K562 (cell line): ENCODE measurements around the gene EFHC1.

ENCODE experiments used
- CBX5 ChIP-seq: IDR thresholded peaks from 2 replicates; pipeline ENCODE4 v1.6.1; 2014; ENCODE audit warnings: low read depth, borderline replicate concordance
- CREB1 ChIP-seq, 2 experiments: sonication (generic) in 1 of 2; formaldehyde crosslinking in 1 of 2; IDR thresholded peaks; 2 replicates each; pipeline versions ENCODE4 v1.6.1 to v1.8.0; 2012 to 2022; ENCODE audit warnings: inconsistent platforms in 1 of 2, mild to moderate bottlenecking in 1 of 2, missing genetic modification reagents in 1 of 2, moderate library complexity in 1 of 2
- ELF1 ChIP-seq: fragments of 200-800 bp; sonication (Bioruptor generic); IDR thresholded peaks from 2 replicates; pipeline ENCODE4 v1.6.1; 2016; ENCODE audit warnings: missing genetic modification characterization, missing compliant biosample characterization
- ETV6 ChIP-seq, 3 experiments: fragments of 150-350 bp in 1 of 3; sonication (generic) in 1 of 3; formaldehyde crosslinking in 1 of 3; IDR thresholded peaks; 2 replicates each; pipeline versions ENCODE4 v1.6.1 to v1.8.0; 2014 to 2022; ENCODE audit warnings: borderline replicate concordance in 2 of 3, low read depth in 2 of 3, antibody characterized with exemption in 1 of 3, low read length in 1 of 3, mild to moderate bottlenecking in 1 of 3, missing genetic modification reagents in 1 of 3
- HNRNPUL1 ChIP-seq: fragments of 200-400 bp; formaldehyde crosslinking; IDR thresholded peaks from 2 replicates; pipeline ENCODE4 v1.6.1; 2017; ENCODE audit warnings: low read length
- NR3C1 ChIP-seq: sonication (generic); formaldehyde crosslinking; IDR thresholded peaks from 2 replicates; pipeline ENCODE4 v1.8.1; 2022; ENCODE audit warnings: missing genetic modification reagents
- POLR2A ChIP-seq: fragments of 450-650 bp; conservative IDR thresholded peaks from 2 replicates; pipeline ENCODE4 v1.6.1; 2016
- PURB ChIP-seq: sonication (generic); formaldehyde crosslinking; IDR thresholded peaks from 2 replicates; pipeline ENCODE4 v1.9.0; 2021; ENCODE audit warnings: low read depth, mild to moderate bottlenecking, missing genetic modification reagents
- ZNF311 ChIP-seq: fragments of 250-450 bp; sonication (Bioruptor Pico); IDR thresholded peaks from 2 replicates; pipeline ENCODE4 v1.4.0; 2020; ENCODE audit warnings: mild to moderate bottlenecking, moderate library complexity
- TF ChIP-seq, protein P1 (sequence below), 2 experiments: fragments of 450-650 bp in 1 of 2; sonication (generic) in 1 of 2; formaldehyde crosslinking in 1 of 2; IDR thresholded peaks; 2 replicates each; pipeline versions ENCODE4 v1.7.1 to v1.9.0; 2016 to 2022; ENCODE audit warnings: inconsistent platforms in 1 of 2, mild to moderate bottlenecking in 1 of 2, missing genetic modification reagents in 1 of 2
- TF ChIP-seq, protein P2 (sequence below): sonication (generic); formaldehyde crosslinking; IDR thresholded peaks from 2 replicates; pipeline ENCODE4 v1.8.0; 2022; ENCODE audit warnings: mild to moderate bottlenecking, missing genetic modification reagents
- TF ChIP-seq, protein P3 (sequence below): sonication (generic); formaldehyde crosslinking; IDR thresholded peaks from 2 replicates; pipeline ENCODE4 v1.8.1; 2023; ENCODE audit warnings: mild to moderate bottlenecking, missing genetic modification reagents

DNA sequence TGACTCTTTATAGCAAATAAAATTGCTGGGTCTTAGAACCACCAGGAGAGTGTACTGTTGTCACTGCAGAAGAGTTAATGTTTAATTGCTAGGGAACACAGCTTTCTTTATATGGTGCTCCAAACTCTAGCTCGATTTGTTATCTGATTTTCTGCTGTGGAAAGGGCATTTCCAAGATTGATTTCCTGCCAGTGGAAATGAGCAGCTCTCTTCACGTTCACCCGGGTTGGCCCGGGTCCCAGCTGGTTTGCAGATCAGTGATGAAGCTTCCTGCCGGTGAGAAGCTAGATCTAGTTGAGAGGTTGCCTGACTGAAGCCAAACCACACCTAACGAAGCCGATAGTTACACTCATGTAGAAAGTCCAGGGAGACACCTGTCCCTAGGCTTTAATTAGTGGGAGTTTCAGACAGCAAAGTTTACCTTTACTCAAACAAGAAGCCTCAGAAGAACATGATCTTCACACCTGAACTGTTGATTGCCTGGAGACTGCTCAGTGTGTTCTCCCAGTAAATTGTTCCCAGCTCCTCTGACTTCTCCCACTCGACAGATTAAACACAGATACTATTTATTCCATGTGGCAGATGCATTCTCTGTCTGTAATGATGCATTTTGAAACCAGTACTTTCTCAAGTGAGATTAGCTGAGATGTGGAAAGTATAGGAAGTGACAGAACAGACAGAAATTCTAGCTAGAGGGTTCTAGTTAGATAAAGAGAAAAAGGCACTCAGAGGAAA is 30.3 kb upstream of the EFHC1 start:
- TF ChIP-seq ELF1 (tag): no peak
- no peak for TF ChIP-seq PURB
- TF ChIP-seq, protein P1, sequence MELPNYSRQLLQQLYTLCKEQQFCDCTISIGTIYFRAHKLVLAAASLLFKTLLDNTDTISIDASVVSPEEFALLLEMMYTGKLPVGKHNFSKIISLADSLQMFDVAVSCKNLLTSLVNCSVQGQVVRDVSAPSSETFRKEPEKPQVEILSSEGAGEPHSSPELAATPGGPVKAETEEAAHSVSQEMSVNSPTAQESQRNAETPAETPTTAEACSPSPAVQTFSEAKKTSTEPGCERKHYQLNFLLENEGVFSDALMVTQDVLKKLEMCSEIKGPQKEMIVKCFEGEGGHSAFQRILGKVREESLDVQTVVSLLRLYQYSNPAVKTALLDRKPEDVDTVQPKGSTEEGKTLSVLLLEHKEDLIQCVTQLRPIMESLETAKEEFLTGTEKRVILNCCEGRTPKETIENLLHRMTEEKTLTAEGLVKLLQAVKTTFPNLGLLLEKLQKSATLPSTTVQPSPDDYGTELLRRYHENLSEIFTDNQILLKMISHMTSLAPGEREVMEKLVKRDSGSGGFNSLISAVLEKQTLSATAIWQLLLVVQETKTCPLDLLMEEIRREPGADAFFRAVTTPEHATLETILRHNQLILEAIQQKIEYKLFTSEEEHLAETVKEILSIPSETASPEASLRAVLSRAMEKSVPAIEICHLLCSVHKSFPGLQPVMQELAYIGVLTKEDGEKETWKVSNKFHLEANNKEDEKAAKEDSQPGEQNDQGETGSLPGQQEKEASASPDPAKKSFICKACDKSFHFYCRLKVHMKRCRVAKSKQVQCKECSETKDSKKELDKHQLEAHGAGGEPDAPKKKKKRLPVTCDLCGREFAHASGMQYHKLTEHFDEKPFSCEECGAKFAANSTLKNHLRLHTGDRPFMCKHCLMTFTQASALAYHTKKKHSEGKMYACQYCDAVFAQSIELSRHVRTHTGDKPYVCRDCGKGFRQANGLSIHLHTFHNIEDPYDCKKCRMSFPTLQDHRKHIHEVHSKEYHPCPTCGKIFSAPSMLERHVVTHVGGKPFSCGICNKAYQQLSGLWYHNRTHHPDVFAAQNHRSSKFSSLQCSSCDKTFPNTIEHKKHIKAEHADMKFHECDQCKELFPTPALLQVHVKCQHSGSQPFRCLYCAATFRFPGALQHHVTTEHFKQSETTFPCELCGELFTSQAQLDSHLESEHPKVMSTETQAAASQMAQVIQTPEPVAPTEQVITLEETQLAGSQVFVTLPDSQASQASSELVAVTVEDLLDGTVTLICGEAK (IDR thresholded peaks at IDR 0.05): no peak
- TF ChIP-seq, protein P1 (CRISPR knock-in tag; IDR thresholded peaks at IDR 0.05): no peak
- TF ChIP-seq, protein P2, sequence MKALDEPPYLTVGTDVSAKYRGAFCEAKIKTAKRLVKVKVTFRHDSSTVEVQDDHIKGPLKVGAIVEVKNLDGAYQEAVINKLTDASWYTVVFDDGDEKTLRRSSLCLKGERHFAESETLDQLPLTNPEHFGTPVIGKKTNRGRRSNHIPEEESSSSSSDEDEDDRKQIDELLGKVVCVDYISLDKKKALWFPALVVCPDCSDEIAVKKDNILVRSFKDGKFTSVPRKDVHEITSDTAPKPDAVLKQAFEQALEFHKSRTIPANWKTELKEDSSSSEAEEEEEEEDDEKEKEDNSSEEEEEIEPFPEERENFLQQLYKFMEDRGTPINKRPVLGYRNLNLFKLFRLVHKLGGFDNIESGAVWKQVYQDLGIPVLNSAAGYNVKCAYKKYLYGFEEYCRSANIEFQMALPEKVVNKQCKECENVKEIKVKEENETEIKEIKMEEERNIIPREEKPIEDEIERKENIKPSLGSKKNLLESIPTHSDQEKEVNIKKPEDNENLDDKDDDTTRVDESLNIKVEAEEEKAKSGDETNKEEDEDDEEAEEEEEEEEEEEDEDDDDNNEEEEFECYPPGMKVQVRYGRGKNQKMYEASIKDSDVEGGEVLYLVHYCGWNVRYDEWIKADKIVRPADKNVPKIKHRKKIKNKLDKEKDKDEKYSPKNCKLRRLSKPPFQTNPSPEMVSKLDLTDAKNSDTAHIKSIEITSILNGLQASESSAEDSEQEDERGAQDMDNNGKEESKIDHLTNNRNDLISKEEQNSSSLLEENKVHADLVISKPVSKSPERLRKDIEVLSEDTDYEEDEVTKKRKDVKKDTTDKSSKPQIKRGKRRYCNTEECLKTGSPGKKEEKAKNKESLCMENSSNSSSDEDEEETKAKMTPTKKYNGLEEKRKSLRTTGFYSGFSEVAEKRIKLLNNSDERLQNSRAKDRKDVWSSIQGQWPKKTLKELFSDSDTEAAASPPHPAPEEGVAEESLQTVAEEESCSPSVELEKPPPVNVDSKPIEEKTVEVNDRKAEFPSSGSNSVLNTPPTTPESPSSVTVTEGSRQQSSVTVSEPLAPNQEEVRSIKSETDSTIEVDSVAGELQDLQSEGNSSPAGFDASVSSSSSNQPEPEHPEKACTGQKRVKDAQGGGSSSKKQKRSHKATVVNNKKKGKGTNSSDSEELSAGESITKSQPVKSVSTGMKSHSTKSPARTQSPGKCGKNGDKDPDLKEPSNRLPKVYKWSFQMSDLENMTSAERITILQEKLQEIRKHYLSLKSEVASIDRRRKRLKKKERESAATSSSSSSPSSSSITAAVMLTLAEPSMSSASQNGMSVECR: no peak
- TF ChIP-seq POLR2A: no peak
- TF ChIP-seq NR3C1 (CRISPR knock-in tag): no peak
- TF ChIP-seq, protein P3, sequence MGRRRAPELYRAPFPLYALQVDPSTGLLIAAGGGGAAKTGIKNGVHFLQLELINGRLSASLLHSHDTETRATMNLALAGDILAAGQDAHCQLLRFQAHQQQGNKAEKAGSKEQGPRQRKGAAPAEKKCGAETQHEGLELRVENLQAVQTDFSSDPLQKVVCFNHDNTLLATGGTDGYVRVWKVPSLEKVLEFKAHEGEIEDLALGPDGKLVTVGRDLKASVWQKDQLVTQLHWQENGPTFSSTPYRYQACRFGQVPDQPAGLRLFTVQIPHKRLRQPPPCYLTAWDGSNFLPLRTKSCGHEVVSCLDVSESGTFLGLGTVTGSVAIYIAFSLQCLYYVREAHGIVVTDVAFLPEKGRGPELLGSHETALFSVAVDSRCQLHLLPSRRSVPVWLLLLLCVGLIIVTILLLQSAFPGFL: no peak
- TF ChIP-seq CBX5: no peak
- no peak for TF ChIP-seq ZNF311 (CRISPR knock-in tag)
- no peak for TF ChIP-seq ETV6 (IDR thresholded peaks at IDR 0.05; ENCODE audit: borderline replicate concordance in 1 of 2, low read depth in 2 of 2, low read length in 1 of 2)
- TF ChIP-seq ETV6 (CRISPR knock-in tag; IDR thresholded peaks at IDR 0.05; ENCODE audit: borderline replicate concordance): no peak
- TF ChIP-seq CREB1 (IDR thresholded peaks at IDR 0.05): no peak
- no peak for TF ChIP-seq CREB1 (CRISPR knock-in tag; IDR thresholded peaks at IDR 0.05)
- no peak for TF ChIP-seq HNRNPUL1
